ENCODE results near the gene TMED1.

The TMED1 gene

DNA sequence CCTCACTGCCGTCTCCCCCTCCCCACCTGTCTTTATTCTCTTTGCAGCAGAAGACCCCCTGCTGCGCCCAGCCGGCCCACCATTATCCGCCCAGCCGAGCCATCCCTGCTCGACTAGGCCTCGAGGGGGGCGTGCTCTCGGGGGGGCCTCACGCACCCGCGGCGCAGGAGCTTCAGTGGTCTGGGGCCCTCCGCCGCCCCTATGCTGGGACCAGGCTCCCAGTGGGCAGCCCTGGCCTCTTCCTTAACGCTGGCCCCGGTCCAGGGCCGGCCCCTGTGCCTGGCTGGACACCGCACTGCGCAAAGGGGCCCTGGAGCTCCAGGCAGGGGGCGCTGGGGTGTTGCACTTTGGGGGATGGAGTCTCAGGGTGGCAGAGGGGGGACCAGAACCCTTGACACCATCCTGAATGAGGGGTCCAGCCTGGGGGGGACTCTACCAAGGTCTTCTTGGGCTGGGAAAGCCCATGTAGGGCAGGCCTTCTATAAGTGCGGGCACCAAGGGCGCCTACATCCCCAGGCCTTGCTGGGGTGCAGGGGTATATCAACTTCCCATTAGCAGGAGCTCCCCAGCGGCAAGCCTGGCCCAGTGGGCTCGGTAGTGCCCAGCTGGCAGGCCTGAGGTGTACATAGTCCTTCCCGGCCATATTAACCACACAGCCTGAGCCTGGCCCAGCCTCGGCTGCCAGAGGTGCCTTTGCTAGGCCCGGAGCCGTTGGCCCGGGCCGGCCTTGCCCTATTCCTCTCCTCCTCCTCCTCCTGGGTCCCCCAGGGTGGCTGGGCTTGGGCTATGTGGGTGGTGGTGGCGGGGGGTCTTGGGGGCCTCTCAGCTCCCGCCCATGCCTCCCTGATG is 4.9 kb downstream of the TMED1 start:
- DNase-seq, result no peak

- no peak for DNase-seq
Measured at GRCh38 chr19:10830370-10830769, 5.6 kb downstream of the TMED1 start.

- no peak for DNase-seq
Measured at GRCh38 chr19:10829967-10830366, 6.0 kb downstream of the TMED1 start.

DNA sequence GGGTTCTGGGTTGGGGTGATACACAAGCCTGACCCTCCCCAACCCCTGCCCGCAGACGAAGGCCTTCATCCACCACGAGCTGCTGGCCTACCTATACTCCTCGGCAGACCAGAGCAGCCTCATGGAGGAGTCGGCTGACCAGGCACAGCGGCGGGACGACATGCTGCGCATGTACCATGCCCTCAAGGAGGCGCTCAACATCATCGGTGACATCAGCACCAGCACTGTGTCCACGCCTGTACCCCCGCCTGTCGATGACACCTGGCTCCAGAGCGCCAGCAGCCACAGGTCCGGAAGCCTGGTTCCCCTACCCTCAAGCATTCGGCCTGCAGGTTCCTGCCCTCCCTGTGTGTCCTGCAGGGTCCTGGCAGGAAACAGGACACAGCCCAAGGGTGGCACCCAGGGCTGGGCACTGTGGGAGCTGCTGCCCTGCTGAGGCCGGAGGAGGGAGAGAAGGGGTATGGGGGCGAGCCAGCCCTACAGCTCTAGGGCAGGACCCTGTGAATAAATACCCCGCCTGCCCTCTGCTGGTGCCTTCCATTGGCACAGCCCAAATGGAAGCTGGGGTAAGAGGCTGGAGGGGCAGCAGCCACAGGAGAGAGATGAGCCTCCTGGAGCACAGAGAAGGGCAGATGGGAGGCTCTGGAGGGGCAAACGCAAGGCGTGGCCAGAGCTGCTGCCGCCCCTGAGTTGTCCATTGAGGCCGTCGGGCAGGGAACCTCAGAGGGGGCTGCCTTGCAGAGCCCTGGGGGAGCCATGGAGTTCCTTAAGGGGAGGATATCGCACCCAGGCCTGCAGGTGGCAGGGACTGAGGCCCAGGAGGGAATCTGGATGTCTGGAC is 6.8 kb downstream of the TMED1 start:
- DNase-seq, result no peak

DNA sequence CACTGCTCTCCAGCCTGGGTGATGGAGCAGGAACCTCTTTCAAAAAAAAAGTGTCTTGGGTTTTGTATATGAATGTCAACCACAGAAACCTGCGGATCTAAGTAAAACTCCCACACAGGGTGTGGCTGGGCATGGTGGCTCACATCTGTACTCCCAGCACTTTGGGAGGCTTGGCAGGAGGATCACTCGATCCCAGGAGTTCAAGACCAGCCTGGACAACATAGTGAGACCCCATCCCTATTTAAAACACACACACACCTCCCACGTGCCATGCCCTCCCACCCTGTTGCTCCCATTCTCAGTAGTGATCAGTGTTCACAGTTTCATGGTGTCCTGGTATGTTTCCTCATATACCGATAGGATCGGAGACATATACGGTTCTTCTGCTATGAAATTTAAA is 9.2 kb downstream of the TMED1 start:
- DNase-seq, result no peak

DNA sequence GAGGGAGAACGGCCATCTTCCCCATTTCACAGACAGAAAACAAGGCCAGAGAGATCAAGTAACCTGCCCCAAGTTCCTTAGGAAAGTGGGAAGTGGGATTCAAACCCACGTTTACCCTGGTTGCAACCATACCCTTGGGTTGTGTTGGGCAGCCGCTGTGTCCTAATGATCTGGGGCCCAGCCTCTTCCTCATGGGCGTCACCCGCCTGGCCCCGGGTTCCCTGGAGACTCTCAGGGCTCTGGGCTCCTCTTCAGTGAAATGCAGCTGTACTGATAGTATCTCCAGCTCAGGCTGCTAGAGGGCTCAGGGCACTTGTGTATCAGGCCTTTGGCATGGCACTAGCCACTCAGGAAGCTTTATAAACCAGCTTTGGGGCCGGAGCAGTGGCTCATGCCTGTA is 9.8 kb downstream of the TMED1 start:
- DNase-seq, result no peak

DNA sequence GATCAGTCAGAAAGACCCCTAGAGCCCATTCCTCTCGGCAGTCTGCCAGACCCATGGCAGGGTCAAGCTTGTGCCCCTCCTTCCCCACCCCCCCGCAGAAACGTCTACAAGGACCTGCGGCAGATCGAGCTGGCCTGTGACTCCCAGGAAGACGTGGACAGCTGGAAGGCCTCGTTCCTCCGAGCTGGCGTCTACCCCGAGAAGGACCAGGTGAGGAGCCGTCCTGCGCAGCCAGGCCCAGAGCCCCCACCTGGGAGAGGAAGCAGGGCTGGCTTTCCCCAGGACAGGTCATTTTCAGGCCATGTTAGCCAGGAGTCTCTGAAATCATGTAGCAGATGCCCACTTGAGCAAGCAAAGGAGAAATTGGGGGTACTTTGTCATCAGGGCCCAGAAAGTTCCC is 12.3 kb downstream of the TMED1 start:
- no peak for DNase-seq

DNA sequence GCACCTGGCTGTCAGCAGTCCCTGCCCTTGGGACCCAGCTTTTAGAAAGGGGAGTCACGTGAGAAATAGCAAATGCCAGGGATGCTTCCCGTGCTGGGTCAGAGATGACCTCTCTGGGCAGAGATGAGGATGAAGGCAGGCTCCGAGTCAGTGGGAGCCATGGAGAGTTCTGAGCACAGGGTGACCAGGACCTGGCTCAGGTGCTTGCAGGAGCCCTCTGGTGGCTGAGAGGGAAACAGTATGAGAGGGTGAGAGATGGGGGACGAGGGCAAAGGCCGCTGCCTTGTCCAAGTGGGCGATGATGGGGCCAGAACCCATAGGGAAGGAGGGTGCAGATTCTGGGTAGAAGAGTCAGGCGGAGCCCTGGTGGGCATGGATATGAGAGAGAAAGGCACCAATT is 15.8 kb downstream of the TMED1 start:
- no peak for DNase-seq

- no peak for DNase-seq
Measured at GRCh38 chr19:10819124-10820060, 16.6 kb downstream of the TMED1 start.

DNA sequence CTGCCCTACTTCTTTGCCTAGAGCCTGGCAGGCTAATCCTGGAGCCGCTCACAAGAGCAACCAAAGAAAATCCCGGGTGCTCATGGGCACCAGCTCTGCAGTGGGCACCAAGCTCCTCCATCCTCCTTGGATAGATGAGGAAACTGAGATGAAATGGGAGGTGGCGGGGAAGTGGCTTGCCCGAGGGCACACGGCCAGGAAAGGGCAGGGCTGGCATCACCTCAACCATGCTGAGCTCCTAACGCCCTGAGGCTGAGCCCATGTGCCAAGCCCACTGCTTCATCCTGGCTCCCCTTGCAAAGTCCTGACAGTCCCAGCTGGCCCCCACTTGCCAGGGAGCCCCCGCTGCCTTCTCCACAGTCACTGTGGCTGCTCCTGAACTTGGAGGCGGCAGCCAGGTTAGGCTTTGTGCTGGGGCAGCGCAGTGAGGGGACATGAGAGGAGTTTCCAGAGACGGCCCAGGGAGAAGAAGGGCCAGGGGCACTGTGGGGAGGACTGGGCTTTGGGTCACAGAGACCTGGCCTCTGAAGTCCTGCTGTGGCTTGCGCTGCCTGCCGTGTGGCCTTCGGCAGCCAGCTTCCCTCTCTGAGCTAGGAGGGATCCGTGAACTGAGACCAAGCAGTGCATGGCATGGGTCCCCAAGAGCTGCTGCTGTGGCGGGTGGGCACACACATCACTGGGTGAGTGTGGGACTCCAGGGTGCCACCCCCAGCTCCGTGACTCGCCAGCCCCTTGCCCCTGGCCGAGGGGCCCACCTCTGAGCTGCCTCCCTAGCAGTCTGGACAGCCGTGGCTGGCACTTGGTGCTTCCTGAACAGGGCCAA is 17.5 kb downstream of the TMED1 start:
- no peak for DNase-seq

GRCh38 chr19:10817291-10818038 is 18.5 kb downstream of the TMED1 start:
- no peak for DNase-seq

DNA sequence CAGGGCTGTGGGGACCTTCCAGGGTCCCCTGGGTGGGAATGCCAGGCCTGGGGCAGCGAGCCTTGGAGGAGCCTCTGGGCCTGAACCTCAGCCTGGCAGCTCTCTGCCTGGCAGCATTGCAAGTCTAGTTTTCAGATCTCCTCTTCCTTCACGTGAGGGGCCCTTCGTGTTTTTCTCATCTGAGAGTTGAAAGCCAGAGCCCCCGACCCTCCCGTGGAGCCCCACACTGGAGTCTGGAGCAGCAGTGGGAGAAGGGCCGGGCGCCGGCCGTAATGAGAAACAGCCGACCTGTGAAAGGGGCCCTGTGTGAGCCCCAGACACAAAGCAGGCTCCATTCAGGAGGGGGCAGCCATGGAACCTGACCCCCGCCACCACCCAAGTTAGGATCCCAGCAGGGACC is 19.3 kb downstream of the TMED1 start:
- DNase-seq, result no peak

GRCh38 chr19:10815969-10816644 is 19.9 kb downstream of the TMED1 start:
- no peak for DNase-seq

- DNase-seq, result no peak
Measured at GRCh38 chr19:10815007-10815536, 20.9 kb downstream of the TMED1 start.

GRCh38 chr19:10812902-10813404 is 23.1 kb downstream of the TMED1 start:
- DNase-seq, result no peak

DNA sequence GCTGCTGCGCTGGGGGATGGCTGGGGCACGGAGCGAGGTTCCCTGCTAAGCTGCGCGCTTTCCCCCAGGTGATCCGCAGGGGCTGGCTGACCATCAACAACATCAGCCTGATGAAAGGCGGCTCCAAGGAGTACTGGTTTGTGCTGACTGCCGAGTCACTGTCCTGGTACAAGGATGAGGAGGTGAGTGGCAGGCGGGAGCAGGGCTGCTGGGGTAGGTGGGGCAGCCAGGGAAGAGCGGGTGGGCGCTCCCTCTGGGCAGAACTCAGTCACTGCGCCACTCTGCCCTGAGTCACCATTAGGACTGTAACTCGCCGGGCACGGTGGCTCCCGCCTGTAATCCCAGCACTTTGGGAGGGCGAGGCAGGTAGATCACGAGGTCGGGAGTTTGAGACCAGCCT is 23.8 kb downstream of the TMED1 start:
- no peak for DNase-seq

- DNase-seq, result no peak
Measured at GRCh38 chr19:10811391-10812111, 24.5 kb downstream of the TMED1 start.

DNA sequence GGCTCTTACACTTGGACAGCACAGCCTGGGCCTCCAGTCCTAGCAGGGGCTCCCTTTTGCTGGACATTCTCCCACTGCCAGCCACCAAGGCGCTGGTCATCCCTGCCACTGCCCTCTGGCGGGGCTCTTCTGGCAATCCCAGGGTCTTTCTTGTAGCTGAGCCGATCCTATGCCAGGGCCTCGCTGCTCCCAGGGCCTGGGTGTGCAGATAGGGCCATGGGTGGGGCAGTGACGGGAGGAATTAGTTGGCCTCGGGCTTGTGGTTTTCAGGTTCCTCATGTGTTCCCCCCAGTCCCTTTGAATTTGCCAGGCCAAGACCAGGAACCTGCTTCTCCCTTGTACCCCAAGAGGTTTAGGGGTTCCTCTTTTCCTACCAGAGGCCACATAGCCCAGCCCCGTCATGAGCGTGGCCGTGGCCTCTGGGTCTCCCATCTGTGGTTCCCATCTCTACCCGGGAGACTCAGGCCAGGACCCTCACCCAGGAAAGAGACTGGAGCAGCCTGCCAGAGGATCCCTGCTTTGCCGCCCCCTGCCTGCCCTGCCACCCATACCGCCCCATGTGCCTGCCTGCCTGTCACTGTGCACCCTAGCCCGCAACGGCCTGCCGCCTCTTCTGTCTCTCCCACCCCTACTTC is 26.2 kb downstream of the TMED1 start:
- DNase-seq, result no peak
